ENCODE results near the gene PF4V1.

The PF4V1 gene

DNA sequence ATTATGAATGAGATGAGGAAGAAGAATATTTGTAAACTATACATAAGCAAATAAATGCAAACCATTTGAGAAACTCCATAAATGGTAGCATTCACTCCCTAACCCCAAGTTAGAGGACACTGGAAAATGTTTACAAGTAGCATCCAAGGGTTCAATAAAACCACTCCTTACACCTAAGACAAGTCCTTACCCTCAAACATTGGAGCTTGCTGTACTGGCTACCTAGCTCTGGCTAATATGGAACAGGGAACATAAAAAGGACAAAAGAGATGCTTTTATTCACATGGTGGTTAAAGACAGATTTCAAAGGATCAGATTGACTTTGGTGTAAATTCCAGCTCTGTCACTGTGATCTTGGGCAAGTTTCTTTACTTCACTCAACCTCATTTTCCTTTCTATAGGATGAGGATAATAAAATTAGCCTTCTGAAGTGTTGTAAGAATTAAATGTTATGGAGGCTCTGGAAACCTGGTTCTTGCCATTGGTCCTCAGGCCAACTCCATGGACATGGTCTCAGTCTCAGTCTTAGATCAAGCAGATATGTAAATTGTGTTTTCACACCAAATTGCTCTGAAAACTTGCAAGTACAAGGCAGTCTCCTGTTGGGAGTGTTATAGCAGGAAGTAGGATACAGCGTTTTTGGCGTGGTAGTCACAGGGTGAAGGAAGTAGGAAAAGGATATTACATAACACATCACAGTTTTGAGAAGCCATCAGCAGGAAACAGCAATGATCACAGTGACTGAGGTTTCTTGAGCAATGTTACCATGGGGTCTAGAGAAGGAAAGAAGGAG lies 19.4 kb downstream of the PF4V1 start:
- DNase-seq (ENCODE audit: low read depth) = no peak
- no peak for TF ChIP-seq CTCF (IDR thresholded peaks at IDR 0.05; ENCODE audit: insufficient read depth, low read depth, low read length, missing control alignments)

GRCh38 chr4:73874386-73874785 lies 21.3 kb downstream of the PF4V1 start:
- no peak for TF ChIP-seq CTCF (IDR thresholded peaks at IDR 0.05; ENCODE audit: insufficient read depth, low read depth, low read length, missing control alignments)
- no peak for DNase-seq (ENCODE audit: low read depth)
- H3K4me3 ChIP-seq (ENCODE audit: low read length) = no peak overlapping the region

More for the DNA sequence above, 19.4 kb downstream of the PF4V1 start:
- no peak overlapping the region for H3K4me3 ChIP-seq (ENCODE audit: low read length)

DNA sequence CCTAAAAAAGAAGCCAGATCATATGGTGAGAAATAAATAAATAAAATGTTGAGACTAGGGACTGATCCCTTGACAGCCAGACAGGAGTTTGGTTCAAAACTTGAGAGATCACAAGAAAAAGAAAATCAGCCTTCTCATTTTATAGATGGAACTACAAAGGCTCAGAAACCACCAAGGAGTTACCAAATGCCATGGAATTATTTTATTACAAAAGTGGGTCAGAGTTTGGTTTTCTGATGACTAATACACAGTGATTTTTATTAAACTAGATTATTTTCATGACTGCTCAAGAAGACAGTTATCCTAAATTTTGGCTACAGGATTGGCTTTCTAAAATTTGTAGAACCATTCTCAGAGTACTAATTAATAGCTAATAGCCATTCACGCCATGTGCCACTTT lies 22.3 kb downstream of the PF4V1 start:
- no peak for DNase-seq (ENCODE audit: low read depth)
- TF ChIP-seq CTCF (IDR thresholded peaks at IDR 0.05; ENCODE audit: insufficient read depth, low read depth, low read length, missing control alignments) = no peak
- no peak overlapping the region for H3K4me3 ChIP-seq (ENCODE audit: low read length)

DNA sequence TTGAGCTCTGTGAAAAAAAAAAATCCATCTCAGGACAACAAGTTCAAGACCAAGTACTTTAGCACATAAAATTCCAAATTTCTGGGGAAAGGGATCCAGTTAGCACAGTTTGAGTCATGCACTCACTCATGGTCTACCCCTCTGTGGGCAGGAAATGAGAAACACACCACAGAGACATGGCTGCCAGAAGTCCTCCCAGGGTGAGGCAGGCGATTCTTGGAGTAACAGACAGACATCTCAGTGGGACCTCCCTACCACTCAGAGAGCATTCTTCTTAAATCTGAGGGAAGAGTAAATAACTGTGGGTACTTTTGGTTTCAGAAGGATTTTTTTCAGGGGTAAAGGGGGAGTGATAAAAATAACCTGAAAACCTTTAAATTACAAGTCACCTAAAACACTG lies 30.2 kb downstream of the PF4V1 start:
- H3K4me3 ChIP-seq (ENCODE audit: low read length) = no peak overlapping the region
- TF ChIP-seq CTCF (IDR thresholded peaks at IDR 0.05; ENCODE audit: insufficient read depth, low read depth, low read length, missing control alignments) = no peak
- peak; percentile 49 for DNase-seq (ENCODE audit: low read depth)

GRCh38 chr4:73885574-73886267 lies 32.6 kb downstream of the PF4V1 start:
- DNase-seq (ENCODE audit: low read depth) = no peak
- no peak for TF ChIP-seq CTCF (IDR thresholded peaks at IDR 0.05; ENCODE audit: insufficient read depth, low read depth, low read length, missing control alignments)
- no peak overlapping the region for H3K4me3 ChIP-seq (ENCODE audit: low read length)

DNA sequence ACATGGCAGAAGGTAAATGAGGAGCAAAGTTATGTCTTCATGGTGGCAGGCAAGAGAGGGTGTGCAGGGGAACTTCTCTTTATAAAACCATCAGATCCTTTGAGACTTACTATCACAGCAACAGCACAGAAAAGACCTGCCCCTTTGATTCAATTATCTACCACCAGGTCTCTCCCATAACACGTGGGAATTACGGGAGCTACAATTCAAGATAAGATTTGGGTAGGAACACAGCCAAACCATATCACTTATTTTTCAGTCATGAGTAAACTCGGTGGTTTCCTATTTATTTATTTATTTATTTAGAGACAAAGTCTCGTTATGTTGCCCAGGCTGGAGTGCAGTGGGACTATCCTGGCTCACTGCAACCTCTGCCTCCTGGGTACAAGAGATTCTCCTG lies 38.2 kb downstream of the PF4V1 start:
- DNase-seq (ENCODE audit: low read depth) = no peak
- no peak overlapping the region for H3K4me3 ChIP-seq (ENCODE audit: low read length)

More for the DNA sequence above, 38.2 kb downstream of the PF4V1 start:
- no peak for TF ChIP-seq CTCF (IDR thresholded peaks at IDR 0.05; ENCODE audit: insufficient read depth, low read depth, low read length, missing control alignments)

Data from epithelial cell of esophagus (primary cell).